ENCODE measurements around the gene IGSF1.

DNA sequence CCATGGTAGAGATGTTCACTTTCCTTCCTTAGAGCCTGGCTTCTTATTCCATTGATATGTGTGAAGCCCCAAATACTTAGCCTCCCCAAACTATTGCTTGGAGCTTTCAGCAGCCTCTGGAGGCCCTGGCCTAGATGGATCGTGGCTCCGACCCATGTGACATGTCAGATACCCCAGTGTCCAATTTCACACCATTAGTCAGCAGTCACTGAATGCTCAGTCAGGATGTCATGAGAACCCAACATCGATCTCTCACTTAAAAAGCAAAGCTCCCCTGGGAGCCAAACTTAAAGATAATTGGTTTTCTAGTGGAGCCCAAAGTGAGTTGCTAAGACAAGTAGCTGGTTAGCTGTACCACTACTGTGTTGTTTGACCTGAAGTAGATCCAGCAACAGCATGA lies 41.6 kb upstream of the IGSF1 start:
- TF ChIP-seq, protein P1, sequence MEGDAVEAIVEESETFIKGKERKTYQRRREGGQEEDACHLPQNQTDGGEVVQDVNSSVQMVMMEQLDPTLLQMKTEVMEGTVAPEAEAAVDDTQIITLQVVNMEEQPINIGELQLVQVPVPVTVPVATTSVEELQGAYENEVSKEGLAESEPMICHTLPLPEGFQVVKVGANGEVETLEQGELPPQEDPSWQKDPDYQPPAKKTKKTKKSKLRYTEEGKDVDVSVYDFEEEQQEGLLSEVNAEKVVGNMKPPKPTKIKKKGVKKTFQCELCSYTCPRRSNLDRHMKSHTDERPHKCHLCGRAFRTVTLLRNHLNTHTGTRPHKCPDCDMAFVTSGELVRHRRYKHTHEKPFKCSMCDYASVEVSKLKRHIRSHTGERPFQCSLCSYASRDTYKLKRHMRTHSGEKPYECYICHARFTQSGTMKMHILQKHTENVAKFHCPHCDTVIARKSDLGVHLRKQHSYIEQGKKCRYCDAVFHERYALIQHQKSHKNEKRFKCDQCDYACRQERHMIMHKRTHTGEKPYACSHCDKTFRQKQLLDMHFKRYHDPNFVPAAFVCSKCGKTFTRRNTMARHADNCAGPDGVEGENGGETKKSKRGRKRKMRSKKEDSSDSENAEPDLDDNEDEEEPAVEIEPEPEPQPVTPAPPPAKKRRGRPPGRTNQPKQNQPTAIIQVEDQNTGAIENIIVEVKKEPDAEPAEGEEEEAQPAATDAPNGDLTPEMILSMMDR (IDR thresholded peaks at IDR 0.05; ENCODE audit: low read length): no peak
- no peak for TF ChIP-seq EZH2phosphoT487 (IDR thresholded peaks at IDR 0.05; ENCODE audit: low read length)
- no peak for TF ChIP-seq EZH2 (optimal IDR thresholded peaks at IDR 0.05; ENCODE audit: low read depth, low read length)

All from MM.1S (cell line).